B cell (primary cell): Measurements from ENCODE around the gene PIN1. TPM values are rescaled to one million over a fixed set of nuclear protein-coding genes. Genes with fewer than 3 reads are reported as not detected.

ENCODE experiments used
- ATAC-seq: fragments of 200-7000 bp; cut with Tn5 transposase; one replicate; pipeline ENCODE4 v1.10.0; 2021; ENCODE audit warnings: low read depth, mild to moderate bottlenecking, moderate number of reproducible peaks, moderate library complexity
- CTCF ChIA-PET: fragments of 350-600 bp; sonication (Branson Sonifier 250); formaldehyde crosslinking; loops from one replicate; lab custom pipeline; 2021; ENCODE audit warnings: antibody characterized with exemption, inconsistent platforms; lab: Charles Lee
- POLR2A ChIA-PET: fragments of 350-600 bp; sonication (Branson Sonifier 250); formaldehyde crosslinking; loops from one replicate; lab custom pipeline; 2021; ENCODE audit warnings: antibody characterized with exemption; lab: Charles Lee
- DNase-seq: peaks from one replicate; pipeline ENCODE4 v3.0.0; 2013
- H2AFZ ChIP-seq: 2 replicates; pipeline ENCODE4 v1.6.1; 2012; ENCODE audit warnings: mild to moderate bottlenecking, low read depth, low read length; ENCODE audit not compliant: insufficient read depth, poor library complexity, severe bottlenecking
- H3K27ac ChIP-seq, 2 donors: 1 replicate in 1 of 2; 2 replicates in 1 of 2; pipeline ENCODE4 v1.5.1; 2012 to 2013; ENCODE audit warnings: low read length in 2 of 2, mild to moderate bottlenecking in 2 of 2, moderate library complexity in 1 of 2
- H3K27me3 ChIP-seq, 4 experiments: fragments of 200-600 bp in 1 of 4; sonication (generic) in 1 of 4; replicated peaks in 1 of 4; 1 replicate in 2 of 4; 2 replicates in 2 of 4; pipeline versions ENCODE4 v1.6.1 to v1.7.0; 2013 to 2016; ENCODE audit warnings: low read length in 3 of 4, mild to moderate bottlenecking in 2 of 4, mixed read lengths in 1 of 4, moderate library complexity in 1 of 4; ENCODE audit not compliant: insufficient read depth in 4 of 4, control insufficient read depth in 3 of 4; ENCODE audit errors: control extremely low read depth in 1 of 4
- H3K36me3 ChIP-seq, 2 experiments: replicated peaks in 1 of 2; 1 replicate in 1 of 2; 2 replicates in 1 of 2; pipeline versions ENCODE4 v1.6.1 to v1.7.1; 2013; ENCODE audit warnings: low read length in 1 of 2; ENCODE audit not compliant: insufficient read depth in 2 of 2, control insufficient read depth in 1 of 2; ENCODE audit errors: control extremely low read depth in 1 of 2, extremely low read depth in 1 of 2
- H3K4me1 ChIP-seq, 2 donors: fragments of 200-600 bp in 1 of 2; sonication (generic) in 1 of 2; 1 replicate in 1 of 2; 2 replicates in 1 of 2; pipeline versions ENCODE4 v1.5.1 to v1.6.1; 2013 to 2017; ENCODE audit warnings: low read length in 2 of 2; ENCODE audit not compliant: control insufficient read depth in 2 of 2, insufficient read depth in 2 of 2
- H3K4me2 ChIP-seq: replicated peaks from 2 replicates; pipeline ENCODE3; 2012; ENCODE audit warnings: mild to moderate bottlenecking, low read depth, low read length; ENCODE audit not compliant: poor library complexity, severe bottlenecking
- H3K4me3 ChIP-seq, 5 experiments: fragments of 200-600 bp in 1 of 5; sonication (generic) in 1 of 5; 1 replicate in 3 of 5; 2 replicates in 2 of 5; pipeline versions ENCODE4 v1.5.1 to v1.7.0; 2011 to 2016; ENCODE audit warnings: low read length in 4 of 5, mild to moderate bottlenecking in 4 of 5, low read depth in 2 of 5, control low read depth in 1 of 5, moderate library complexity in 1 of 5; ENCODE audit not compliant: insufficient read depth in 1 of 5; ENCODE audit errors: control extremely low read depth in 1 of 5, extremely low read depth in 1 of 5
- H3K79me2 ChIP-seq: fragments of 200-600 bp; sonication (generic); one replicate; pipeline ENCODE4 v1.6.0; 2016; ENCODE audit warnings: low read length; ENCODE audit not compliant: control insufficient read depth, insufficient read depth
- H3K9ac ChIP-seq: fragments of 200-600 bp; sonication (generic); 2 replicates; pipeline ENCODE4 v1.6.1; 2017; ENCODE audit warnings: mild to moderate bottlenecking, low read length, moderate library complexity
- H3K9me3 ChIP-seq, 3 donors: one replicate each; pipeline versions ENCODE4 v1.6.1 to v1.7.1; 2013; ENCODE audit warnings: low read length in 2 of 3; ENCODE audit not compliant: control insufficient read depth in 2 of 3, insufficient read depth in 1 of 3; ENCODE audit errors: control extremely low read depth in 1 of 3
- H4K20me1 ChIP-seq: 2 replicates; pipeline ENCODE4 v1.6.0; 2012; ENCODE audit warnings: mild to moderate bottlenecking, low read length; ENCODE audit not compliant: insufficient read depth, control insufficient read depth, poor library complexity, severe bottlenecking
- H3K27ac Mint-ChIP-seq: one replicate; pipeline ENCODE4 v1.8.0; 2021; ENCODE audit warnings: mixed read lengths
- H3K27me3 Mint-ChIP-seq: one replicate; pipeline ENCODE4 v1.8.0; 2021; ENCODE audit warnings: mixed read lengths
- H3K4me1 Mint-ChIP-seq: one replicate; pipeline ENCODE4 v1.8.0; 2021; ENCODE audit warnings: mixed read lengths
- H3K4me3 Mint-ChIP-seq: one replicate; pipeline ENCODE4 v1.8.0; 2021; ENCODE audit warnings: mixed read lengths
- H3K9me3 Mint-ChIP-seq: one replicate; pipeline ENCODE4 v1.8.0; 2022; ENCODE audit warnings: mixed read lengths; ENCODE audit not compliant: insufficient read depth
- EZH2 ChIP-seq: IDR thresholded peaks from 2 replicates; pipeline ENCODE4 v1.6.1; 2012; ENCODE audit warnings: borderline replicate concordance, low read depth, mild to moderate bottlenecking, moderate library complexity, low read length; ENCODE audit not compliant: insufficient read depth, poor library complexity, severe bottlenecking
- WGBS: methylation state at CpG from one replicate; pipeline ENCODE4 v1.1.5; 2013; ENCODE audit warnings: missing lambda C conversion rate; ENCODE audit not compliant: insufficient coverage; 5-methylcytosine and 5-hydroxymethylcytosine counted together
- intact Hi-C: fragments of 100-400 bp; cut with micrococcal nuclease; formaldehyde crosslinking; loops from one replicate; pipeline ENCODE4 v1.10.0; 2022
- polyA plus RNA-seq: library from polyadenylated mRNA; depleted of rRNA; stranded (reverse); fragments of >200 nt; gene quantifications from 2 replicates; pipeline ENCODE4 v1.2.3, GENCODE V29; 2012
- total RNA-seq, 2 donors: library from RNA; stranded (reverse); fragments of 120-200 nt in 1 of 2; gene quantifications; 1 replicate in 1 of 2; 2 replicates in 1 of 2; pipeline versions ENCODE4 v1.2.3 to v1.2.4, GENCODE V29; 2013 to 2022
- TF ChIP-seq, protein P1 (sequence below): fragments of 200-600 bp; IDR thresholded peaks from one replicate; pipeline ENCODE4 v1.8.0; 2022; ENCODE audit warnings: antibody characterized with exemption, mild to moderate bottlenecking

Gene PIN1
- total and polyA plus RNA-seq, 2 donors (not counting 1 experiment from before 2014, with no cell fraction given) = 58.9 to 99.0 TPM

GRCh38 chr19:9856609-9857008 is 21.5 kb downstream of the PIN1 start:
- 98% methylated on average over 9 of the region's 9 CpGs for WGBS
- H2AFZ ChIP-seq = no peak overlapping the region
- Mint-ChIP-seq H3K4me1 (peaks cover 17% of the 10 kb centered on the region), H3K9me3 (no peaks in the 10 kb centered on the region), H3K4me3 (no peak overlapping the region), H3K27me3 (no peaks in the 10 kb centered on the region), H3K27ac (no peak overlapping the region)
- H4K20me1 ChIP-seq = no peaks in the 10 kb centered on the region
- no peak overlapping the region for H3K9ac ChIP-seq
- no peak overlapping the region for H3K4me2 ChIP-seq
- ChIA-PET POLR2A (no interaction called here), CTCF (interaction anchor here (0.6 kb wide), 1 partner anchor 616 kb away, joined by 3 read pairs; no protein-coding TSS in a partner anchor)
- no peak overlapping the region for H3K27ac ChIP-seq
- H3K4me3 ChIP-seq = no peak overlapping the region
- no peaks in the 10 kb centered on the region for H3K36me3 ChIP-seq
- ATAC-seq = no peak
- H3K27me3 ChIP-seq = no peaks in the 10 kb centered on the region
- no peaks in the 10 kb centered on the region for H3K79me2 ChIP-seq
- no peak for DNase-seq
- H3K9me3 ChIP-seq = no peaks in the 10 kb centered on the region
- peaks cover 12% of the 10 kb centered on the region in 2 donors for H3K4me1 ChIP-seq
- intact Hi-C loops = no loop called here
- TF ChIP-seq EZH2 = no peak
- TF ChIP-seq, protein P1, sequence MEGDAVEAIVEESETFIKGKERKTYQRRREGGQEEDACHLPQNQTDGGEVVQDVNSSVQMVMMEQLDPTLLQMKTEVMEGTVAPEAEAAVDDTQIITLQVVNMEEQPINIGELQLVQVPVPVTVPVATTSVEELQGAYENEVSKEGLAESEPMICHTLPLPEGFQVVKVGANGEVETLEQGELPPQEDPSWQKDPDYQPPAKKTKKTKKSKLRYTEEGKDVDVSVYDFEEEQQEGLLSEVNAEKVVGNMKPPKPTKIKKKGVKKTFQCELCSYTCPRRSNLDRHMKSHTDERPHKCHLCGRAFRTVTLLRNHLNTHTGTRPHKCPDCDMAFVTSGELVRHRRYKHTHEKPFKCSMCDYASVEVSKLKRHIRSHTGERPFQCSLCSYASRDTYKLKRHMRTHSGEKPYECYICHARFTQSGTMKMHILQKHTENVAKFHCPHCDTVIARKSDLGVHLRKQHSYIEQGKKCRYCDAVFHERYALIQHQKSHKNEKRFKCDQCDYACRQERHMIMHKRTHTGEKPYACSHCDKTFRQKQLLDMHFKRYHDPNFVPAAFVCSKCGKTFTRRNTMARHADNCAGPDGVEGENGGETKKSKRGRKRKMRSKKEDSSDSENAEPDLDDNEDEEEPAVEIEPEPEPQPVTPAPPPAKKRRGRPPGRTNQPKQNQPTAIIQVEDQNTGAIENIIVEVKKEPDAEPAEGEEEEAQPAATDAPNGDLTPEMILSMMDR = no peak

DNA sequence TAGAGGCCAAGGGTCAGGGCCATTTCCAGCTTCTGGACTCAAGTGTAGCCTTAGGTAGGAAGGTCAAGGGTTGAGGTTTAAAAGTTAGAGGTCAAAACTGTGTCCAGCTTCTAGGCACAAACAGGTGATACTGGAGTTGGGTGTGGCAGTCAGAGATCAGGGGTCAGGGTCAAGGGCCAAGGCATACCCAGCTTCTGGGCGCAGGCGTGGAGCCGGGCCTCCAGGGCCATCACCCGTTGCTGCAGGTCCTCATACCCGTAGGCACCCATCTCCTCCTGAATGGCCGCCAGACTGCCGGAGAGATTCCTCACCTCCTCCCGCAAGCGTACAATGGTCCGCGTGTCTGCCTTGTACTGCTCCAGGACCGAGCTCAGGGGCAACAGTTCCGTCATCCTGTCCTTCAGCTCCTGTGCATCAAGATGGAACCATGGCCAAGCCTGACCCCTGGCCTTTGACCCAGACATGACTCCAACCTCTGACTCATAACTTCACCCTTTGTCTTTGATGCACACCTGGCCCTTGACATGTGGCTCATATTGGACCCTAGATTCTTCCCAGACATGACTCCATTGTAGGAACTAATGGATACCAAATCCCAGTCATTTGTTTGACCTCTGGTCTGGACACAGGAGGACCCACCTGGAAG is 22.1 kb downstream of the PIN1 start:
- POLR2A ChIA-PET = no interaction called here

More for the DNA sequence above, 22.1 kb downstream of the PIN1 start:
- CTCF ChIA-PET = interaction anchor here (0.6 kb wide), 1 partner anchor 615 kb away, joined by 3 read pairs; no protein-coding TSS in a partner anchor
- ATAC-seq (no peak), DNase-seq (no peak)
- no peak overlapping the region for H3K9ac ChIP-seq
- H3K27ac Mint-ChIP-seq = no peak overlapping the region
- H3K4me1 Mint-ChIP-seq = peaks cover 17% of the 10 kb centered on the region
- no peak overlapping the region for H3K4me3 ChIP-seq
- peaks cover 12% of the 10 kb centered on the region in 2 donors for H3K4me1 ChIP-seq
- intact Hi-C loops = no loop called here
- WGBS = 98% methylated on average over 13 of the region's 13 CpGs
- no peaks in the 10 kb centered on the region for H3K36me3 ChIP-seq
- H3K79me2 ChIP-seq = no peaks in the 10 kb centered on the region
- H4K20me1 ChIP-seq = no peaks in the 10 kb centered on the region
- H3K27me3 Mint-ChIP-seq = peaks cover 4% of the 10 kb centered on the region
- H3K27ac ChIP-seq = no peak overlapping the region
- no peak overlapping the region for H2AFZ ChIP-seq
- H3K4me3 Mint-ChIP-seq = no peak overlapping the region
- H3K9me3 ChIP-seq = no peaks in the 10 kb centered on the region
- no peaks in the 10 kb centered on the region for H3K9me3 Mint-ChIP-seq
- H3K4me2 ChIP-seq = peak overlapping the region; percentile 51
- TF ChIP-seq, protein P1 = no peak
- TF ChIP-seq EZH2 = no peak
- H3K27me3 ChIP-seq = no peaks in the 10 kb centered on the region
